ENCODE data around the gene AKAP3.

DNA sequence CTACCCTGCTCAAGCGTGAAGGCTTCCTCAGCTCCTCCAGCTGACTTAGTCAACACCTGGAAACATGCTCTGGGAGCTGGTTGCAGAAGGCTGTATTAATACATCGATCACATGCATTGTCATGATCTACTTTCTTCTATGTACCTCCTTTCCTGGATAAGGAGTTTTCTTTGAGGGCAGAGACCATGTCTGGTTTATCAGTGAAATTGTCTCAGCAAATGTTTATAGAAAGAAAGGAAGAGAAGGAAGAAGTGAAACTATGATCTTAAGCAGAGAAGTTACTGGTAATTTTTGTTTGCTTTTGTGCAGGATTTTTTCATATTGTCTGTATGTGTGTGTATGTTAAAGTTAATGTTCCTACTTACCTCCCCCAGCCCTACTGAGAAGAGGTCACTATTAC, 82.4 kb downstream of the AKAP3 start:
- TF ChIP-seq, protein P1, sequence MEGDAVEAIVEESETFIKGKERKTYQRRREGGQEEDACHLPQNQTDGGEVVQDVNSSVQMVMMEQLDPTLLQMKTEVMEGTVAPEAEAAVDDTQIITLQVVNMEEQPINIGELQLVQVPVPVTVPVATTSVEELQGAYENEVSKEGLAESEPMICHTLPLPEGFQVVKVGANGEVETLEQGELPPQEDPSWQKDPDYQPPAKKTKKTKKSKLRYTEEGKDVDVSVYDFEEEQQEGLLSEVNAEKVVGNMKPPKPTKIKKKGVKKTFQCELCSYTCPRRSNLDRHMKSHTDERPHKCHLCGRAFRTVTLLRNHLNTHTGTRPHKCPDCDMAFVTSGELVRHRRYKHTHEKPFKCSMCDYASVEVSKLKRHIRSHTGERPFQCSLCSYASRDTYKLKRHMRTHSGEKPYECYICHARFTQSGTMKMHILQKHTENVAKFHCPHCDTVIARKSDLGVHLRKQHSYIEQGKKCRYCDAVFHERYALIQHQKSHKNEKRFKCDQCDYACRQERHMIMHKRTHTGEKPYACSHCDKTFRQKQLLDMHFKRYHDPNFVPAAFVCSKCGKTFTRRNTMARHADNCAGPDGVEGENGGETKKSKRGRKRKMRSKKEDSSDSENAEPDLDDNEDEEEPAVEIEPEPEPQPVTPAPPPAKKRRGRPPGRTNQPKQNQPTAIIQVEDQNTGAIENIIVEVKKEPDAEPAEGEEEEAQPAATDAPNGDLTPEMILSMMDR (IDR thresholded peaks at IDR 0.05): no peak
- TF ChIP-seq POLR2AphosphoS5 (IDR thresholded peaks at IDR 0.05; ENCODE audit: low read depth, low read length): no peak
- TF ChIP-seq, protein P2, sequence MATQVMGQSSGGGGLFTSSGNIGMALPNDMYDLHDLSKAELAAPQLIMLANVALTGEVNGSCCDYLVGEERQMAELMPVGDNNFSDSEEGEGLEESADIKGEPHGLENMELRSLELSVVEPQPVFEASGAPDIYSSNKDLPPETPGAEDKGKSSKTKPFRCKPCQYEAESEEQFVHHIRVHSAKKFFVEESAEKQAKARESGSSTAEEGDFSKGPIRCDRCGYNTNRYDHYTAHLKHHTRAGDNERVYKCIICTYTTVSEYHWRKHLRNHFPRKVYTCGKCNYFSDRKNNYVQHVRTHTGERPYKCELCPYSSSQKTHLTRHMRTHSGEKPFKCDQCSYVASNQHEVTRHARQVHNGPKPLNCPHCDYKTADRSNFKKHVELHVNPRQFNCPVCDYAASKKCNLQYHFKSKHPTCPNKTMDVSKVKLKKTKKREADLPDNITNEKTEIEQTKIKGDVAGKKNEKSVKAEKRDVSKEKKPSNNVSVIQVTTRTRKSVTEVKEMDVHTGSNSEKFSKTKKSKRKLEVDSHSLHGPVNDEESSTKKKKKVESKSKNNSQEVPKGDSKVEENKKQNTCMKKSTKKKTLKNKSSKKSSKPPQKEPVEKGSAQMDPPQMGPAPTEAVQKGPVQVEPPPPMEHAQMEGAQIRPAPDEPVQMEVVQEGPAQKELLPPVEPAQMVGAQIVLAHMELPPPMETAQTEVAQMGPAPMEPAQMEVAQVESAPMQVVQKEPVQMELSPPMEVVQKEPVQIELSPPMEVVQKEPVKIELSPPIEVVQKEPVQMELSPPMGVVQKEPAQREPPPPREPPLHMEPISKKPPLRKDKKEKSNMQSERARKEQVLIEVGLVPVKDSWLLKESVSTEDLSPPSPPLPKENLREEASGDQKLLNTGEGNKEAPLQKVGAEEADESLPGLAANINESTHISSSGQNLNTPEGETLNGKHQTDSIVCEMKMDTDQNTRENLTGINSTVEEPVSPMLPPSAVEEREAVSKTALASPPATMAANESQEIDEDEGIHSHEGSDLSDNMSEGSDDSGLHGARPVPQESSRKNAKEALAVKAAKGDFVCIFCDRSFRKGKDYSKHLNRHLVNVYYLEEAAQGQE (IDR thresholded peaks at IDR 0.05; ENCODE audit: insufficient read depth in 1 of 2, low read depth in 2 of 2, low read length in 1 of 2): no peak

All from Panc1 (cell line).